Stimulated activated CD8-positive, alpha-beta memory T cell treated with anti-CD3 and anti-CD28 coated beads, Interleukin-12 subunit alpha, Interleukin-12 subunit beta, amount 100 ng/mL, for 24 hours (primary cell): ENCODE data around the gene SUB1.
"Not testable (repeated sequence)": the region's sequence is repeated elsewhere in the genome, so short reads cannot be mapped to it uniquely, and the experiment has no call there.

ENCODE experiments used
- DNase-seq: peaks from one replicate; pipeline ENCODE4 v3.0.0-alpha.2; 2020; ENCODE audit errors: extremely low read depth

SUB1 gene

GRCh38 chr5:32585446-32586275, at the start of gene SUB1:
SUB1 (plus strand) TSS chr5:32585557; CDS start chr5:32588513, 2,956 bp downstream.
- DNase-seq, result peak; percentile 85

GRCh38 chr5:32536246-32536645, 49.1 kb upstream of the SUB1 start:
- no peak for DNase-seq

GRCh38 chr5:32537437-32538029, 47.8 kb upstream of the SUB1 start:
- not testable (repeated sequence) for DNase-seq

- DNase-seq, result no peak
Measured at GRCh38 chr5:32538031-32538547, 47.3 kb upstream of the SUB1 start.

- no peak for DNase-seq
Measured at GRCh38 chr5:32539981-32540845, 45.1 kb upstream of the SUB1 start.

- no peak for DNase-seq
Measured at GRCh38 chr5:32541241-32541640, 44.1 kb upstream of the SUB1 start.

- no peak for DNase-seq
Measured at GRCh38 chr5:32542216-32543059, 42.9 kb upstream of the SUB1 start.

- DNase-seq, result no peak
Measured at GRCh38 chr5:32543291-32543690, 42.1 kb upstream of the SUB1 start.

GRCh38 chr5:32545102-32545800, 40.1 kb upstream of the SUB1 start:
- no peak for DNase-seq

GRCh38 chr5:32551194-32551593, 34.2 kb upstream of the SUB1 start:
- no peak for DNase-seq

GRCh38 chr5:32551865-32552264, 33.5 kb upstream of the SUB1 start:
- DNase-seq, result no peak

GRCh38 chr5:32552491-32552890, 32.9 kb upstream of the SUB1 start:
- DNase-seq, result not testable (repeated sequence)

GRCh38 chr5:32552936-32553335, 32.4 kb upstream of the SUB1 start:
- no peak for DNase-seq

- DNase-seq, result not testable (repeated sequence)
Measured at GRCh38 chr5:32554181-32554780, 31.1 kb upstream of the SUB1 start.

GRCh38 chr5:32556543-32556942, 28.8 kb upstream of the SUB1 start:
- DNase-seq, result not testable (repeated sequence)

- no peak for DNase-seq
Measured at GRCh38 chr5:32559411-32559810, 25.9 kb upstream of the SUB1 start.

GRCh38 chr5:32559921-32560320, 25.4 kb upstream of the SUB1 start:
- DNase-seq, result no peak

GRCh38 chr5:32562056-32562455, 23.3 kb upstream of the SUB1 start:
- no peak for DNase-seq

GRCh38 chr5:32562843-32563242, 22.5 kb upstream of the SUB1 start:
- DNase-seq, result no peak

GRCh38 chr5:32563614-32564013, 21.7 kb upstream of the SUB1 start:
- no peak for DNase-seq
